HCT116 (cell line): ENCODE data around the gene ARHGAP19. TPM values are rescaled to one million over a fixed set of nuclear protein-coding genes. Genes with fewer than 3 reads are reported as not detected.
"Not testable (repeated sequence)": the region's sequence is repeated elsewhere in the genome, so short reads cannot be mapped to it uniquely, and the experiment has no call there.

Source experiments
- ATAC-seq: fragments of 200-7000 bp; cut with Tn5 transposase; 2 replicates; pipeline ENCODE4 v1.9.1; 2020; ENCODE audit warnings: mild to moderate bottlenecking, moderate library complexity
- BruUV-seq: library from RNA; stranded (reverse); fragments of 400-500 nt; replicated peaks from 2 replicates; lab custom pipeline; 2021; lab: Mats Ljungman, UMichigan
- CTCF ChIA-PET: fragments of 300-600 bp; sonication (Branson Sonifier 250); formaldehyde crosslinking; loops from one replicate; lab custom pipeline; 2021; ENCODE audit warnings: antibody characterized with exemption; lab: Charles Lee
- POLR2A ChIA-PET: fragments of 300-600, 350-600 bp; sonication (Branson Sonifier 250); formaldehyde crosslinking; loops from one replicate; lab custom pipeline; 2021; ENCODE audit warnings: antibody characterized with exemption; lab: Charles Lee
- RAD21 ChIA-PET, 2 experiments: fragments of 300-600 bp; sonication (Branson Sonifier 250); formaldehyde crosslinking; loops; one replicate each; lab custom pipeline; 2023; ENCODE audit warnings: low total read pairs in 2 of 2; ENCODE audit not compliant: uncharacterized antibody in 2 of 2, unreplicated experiment in 2 of 2, low non-redundant PET in 1 of 2; lab: Charles Lee
- DNase-seq: peaks from one replicate; pipeline ENCODE4 v3.0.0-alpha.2; 2010; ENCODE audit warnings: low read depth, low spot score
- H2AFZ ChIP-seq: fragments of 200-600 bp; shearing (Covaris generic), sonication (generic); 2 replicates; pipeline ENCODE4 v1.6.1; 2017; ENCODE audit warnings: low read depth, mixed run types, mixed read lengths, antibody characterized with exemption, low read length; ENCODE audit not compliant: poor library complexity, severe bottlenecking
- H3K27ac ChIP-seq: 2 replicates; pipeline ENCODE4 v1.5.1; 2012; ENCODE audit warnings: low read depth, low read length
- H3K27me3 ChIP-seq: fragments of 200-600 bp; sonication (generic); 2 replicates; pipeline ENCODE4 v1.6.1; 2016; ENCODE audit warnings: mixed run types, low read length, mixed read lengths; ENCODE audit not compliant: insufficient read depth
- H3K36me3 ChIP-seq, 2 experiments: fragments of 200-500 bp in 1 of 2; fragments of 200-600 bp in 1 of 2; sonication (Bioruptor generic) in 1 of 2; sonication (generic) in 1 of 2; 2 replicates each; pipeline versions ENCODE4 v1.5.1 to v1.6.1; 2014 to 2016; ENCODE audit warnings: low read length in 2 of 2, inconsistent platforms in 1 of 2, mixed read lengths in 1 of 2, mixed run types in 1 of 2; ENCODE audit not compliant: insufficient read depth in 2 of 2, control insufficient read depth in 1 of 2
- H3K4me1 ChIP-seq, 2 experiments: fragments of 200-600 bp in 1 of 2; sonication (generic) in 1 of 2; 2 replicates each; pipeline versions ENCODE4 v1.5.1 to v1.6.1; 2012 to 2017; ENCODE audit warnings: low read length in 2 of 2, inconsistent platforms in 1 of 2, mild to moderate bottlenecking in 1 of 2, mixed read lengths in 1 of 2, mixed run types in 1 of 2, moderate library complexity in 1 of 2; ENCODE audit not compliant: insufficient read depth in 2 of 2, control insufficient read depth in 1 of 2
- H3K4me2 ChIP-seq: fragments of 200-600 bp; sonication (generic); 2 replicates; pipeline ENCODE4 v1.6.1; 2017; ENCODE audit warnings: mixed run types, low read length, mixed read lengths
- H3K4me3 ChIP-seq, 2 experiments: fragments of 200-600 bp in 1 of 2; sonication (generic) in 1 of 2; replicated peaks in 1 of 2; 2 replicates each; pipeline ENCODE4 v1.5.1; 2011 to 2016; ENCODE audit warnings: low read length in 2 of 2, control low read depth in 1 of 2, low read depth in 1 of 2, mild to moderate bottlenecking in 1 of 2, mixed read lengths in 1 of 2, mixed run types in 1 of 2
- H3K79me2 ChIP-seq: fragments of 200-600 bp; sonication (generic); 2 replicates; pipeline ENCODE4 v1.6.1; 2017; ENCODE audit warnings: mild to moderate bottlenecking, mixed run types, low read length, moderate library complexity, mixed read lengths; ENCODE audit not compliant: insufficient read depth
- H3K9ac ChIP-seq: fragments of 200-600 bp; sonication (generic); 2 replicates; pipeline ENCODE4 v1.6.1; 2016; ENCODE audit warnings: low read length, mixed read lengths
- H3K9me2 ChIP-seq: fragments of 200-600 bp; sonication (generic), shearing (Covaris generic); 2 replicates; pipeline ENCODE4 v1.6.1; 2017; ENCODE audit warnings: mixed run types, mild to moderate bottlenecking, moderate library complexity; ENCODE audit not compliant: insufficient read depth
- H3K9me3 ChIP-seq, 2 experiments: fragments of 200-500 bp in 1 of 2; fragments of 200-600 bp in 1 of 2; sonication (Bioruptor generic) in 1 of 2; sonication (generic) in 1 of 2; 2 replicates each; pipeline ENCODE4 v1.6.1; 2014 to 2017; ENCODE audit warnings: low read length in 2 of 2, mixed read lengths in 2 of 2, inconsistent platforms in 1 of 2, low read depth in 1 of 2, mild to moderate bottlenecking in 1 of 2, mixed run types in 1 of 2, moderate library complexity in 1 of 2; ENCODE audit not compliant: control insufficient read depth in 1 of 2, insufficient read depth in 1 of 2
- H4K20me1 ChIP-seq: fragments of 200-600 bp; sonication (generic), shearing (Covaris generic); 2 replicates; pipeline ENCODE4 v1.6.1; 2017; ENCODE audit warnings: mixed run types, mild to moderate bottlenecking, moderate library complexity; ENCODE audit not compliant: insufficient read depth
- ATF3 ChIP-seq: IDR thresholded peaks from 2 replicates; pipeline ENCODE4 v1.6.1; 2012
- CEBPB ChIP-seq: IDR thresholded peaks from 2 replicates; pipeline ENCODE4 v1.6.1; 2012; ENCODE audit warnings: low read depth
- EGR1 ChIP-seq: IDR thresholded peaks from 2 replicates; pipeline ENCODE4 v1.6.1; 2012; ENCODE audit warnings: low read depth
- EZH2 ChIP-seq: fragments of 200-600 bp; sonication (generic); IDR thresholded peaks from 2 replicates; pipeline ENCODE4 v1.6.1; 2017; ENCODE audit warnings: antibody characterized with exemption, mixed run types
- EZH2phosphoT487 ChIP-seq: fragments of 200-600 bp; IDR thresholded peaks from 2 replicates; pipeline ENCODE4 v1.6.1; 2018; ENCODE audit warnings: antibody characterized with exemption, borderline replicate concordance
- POLR2A ChIP-seq: IDR thresholded peaks from 2 replicates; pipeline ENCODE4 v1.7.0; 2011; ENCODE audit warnings: borderline replicate concordance; ENCODE audit not compliant: insufficient read depth, insufficient read length; ENCODE audit errors: extremely low read depth
- RAD21 ChIP-seq: IDR thresholded peaks from 2 replicates; pipeline ENCODE4 v1.6.1; 2012; ENCODE audit warnings: low read depth, mild to moderate bottlenecking
- SIN3A ChIP-seq: IDR thresholded peaks from 2 replicates; pipeline ENCODE4 v1.6.1; 2012; ENCODE audit warnings: low read depth
- SP1 ChIP-seq: IDR thresholded peaks from 2 replicates; pipeline ENCODE4 v1.6.1; 2012; ENCODE audit warnings: low read depth
- SRF ChIP-seq: IDR thresholded peaks from 2 replicates; pipeline ENCODE4 v1.6.1; 2012; ENCODE audit warnings: low read depth
- YY1 ChIP-seq: IDR thresholded peaks from 2 replicates; pipeline ENCODE4 v1.6.1; 2011; ENCODE audit warnings: low read length, low read depth, moderate library complexity, mild to moderate bottlenecking; ENCODE audit not compliant: insufficient replicate concordance; ENCODE audit errors: extremely low read depth
- ZNF274 ChIP-seq: fragments of 200-500 bp; sonication (Bioruptor generic); IDR thresholded peaks from 2 replicates; pipeline ENCODE4 v1.6.1; 2014; ENCODE audit warnings: mild to moderate bottlenecking, low read depth, low read length, inconsistent platforms
- intact Hi-C: fragments of 100-400 bp; cut with micrococcal nuclease; formaldehyde crosslinking; loops from 2 replicates; pipeline ENCODE4 v1.10.0; 2022
- total RNA-seq: library from RNA; stranded (reverse); gene quantifications from one replicate; pipeline ENCODE4 v1.2.1, GENCODE V29; 2021; ENCODE audit not compliant: unreplicated experiment
- TF ChIP-seq, protein P1 (sequence below), 3 experiments: fragments of 200-600 bp in 1 of 3; sonication (generic) in 1 of 3; IDR thresholded peaks in 2 of 3; conservative IDR thresholded peaks in 1 of 3; 2 replicates each; pipeline ENCODE4 v1.5.1; 2012 to 2017; ENCODE audit warnings: low read depth in 2 of 3, low read length in 2 of 3, antibody characterized with exemption in 1 of 3, borderline replicate concordance in 1 of 3, control low read depth in 1 of 3, mild to moderate bottlenecking in 1 of 3, mixed read lengths in 1 of 3, mixed run types in 1 of 3, moderate library complexity in 1 of 3; ENCODE audit not compliant: insufficient read depth in 1 of 3
- TF ChIP-seq, protein P2 (sequence below): IDR thresholded peaks from 2 replicates; pipeline ENCODE4 v1.6.1; 2011; ENCODE audit warnings: mild to moderate bottlenecking, low read length, moderate library complexity; ENCODE audit not compliant: insufficient replicate concordance; ENCODE audit errors: extremely low read depth

Gene ARHGAP19
- total RNA-seq, 1 experiment from 2014 or later = 36.8 TPM

DNA sequence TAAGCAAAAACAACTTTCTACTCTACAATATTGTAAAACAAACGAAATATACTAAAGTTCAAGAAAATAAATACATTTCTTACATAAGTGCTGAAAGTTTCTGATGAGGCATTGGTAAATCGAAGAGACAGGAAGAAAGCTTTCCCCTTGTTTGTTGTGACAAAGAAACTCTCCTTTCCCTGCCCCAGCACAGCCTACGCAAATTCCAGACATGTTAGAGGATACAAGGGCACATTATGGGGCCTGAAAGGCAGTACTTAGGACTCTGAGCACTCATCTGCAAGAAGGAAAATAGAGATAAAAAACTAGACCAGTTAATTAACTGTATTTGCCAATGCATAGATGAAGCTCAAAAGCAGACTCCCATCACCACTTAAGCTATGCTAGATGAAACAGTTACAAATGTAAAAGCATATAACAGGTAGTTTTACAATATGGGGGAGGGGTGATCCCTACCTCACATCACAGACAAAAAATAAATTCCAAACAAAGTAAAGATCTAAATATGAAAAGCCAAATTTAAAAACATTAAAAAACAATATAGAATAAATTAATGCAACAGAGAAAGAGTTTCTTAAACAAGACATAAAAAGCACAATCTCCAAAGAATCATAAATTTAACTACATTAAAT is 21.8 kb downstream of the ARHGAP19 start (continued):
- no peak for TF ChIP-seq SP1

GRCh38 chr10:97267671-97268070 is 24.8 kb downstream of the ARHGAP19 start:
- TF ChIP-seq POLR2A (no peak), YY1 (no peak), SP1 (no peak), SRF (no peak), SIN3A (no peak), EZH2 (no peak), ZNF274 (no peak), EZH2phosphoT487 (no peak), RAD21 (no peak), ATF3 (no peak), EGR1 (no peak), CEBPB (no peak)
- TF ChIP-seq, protein P1, sequence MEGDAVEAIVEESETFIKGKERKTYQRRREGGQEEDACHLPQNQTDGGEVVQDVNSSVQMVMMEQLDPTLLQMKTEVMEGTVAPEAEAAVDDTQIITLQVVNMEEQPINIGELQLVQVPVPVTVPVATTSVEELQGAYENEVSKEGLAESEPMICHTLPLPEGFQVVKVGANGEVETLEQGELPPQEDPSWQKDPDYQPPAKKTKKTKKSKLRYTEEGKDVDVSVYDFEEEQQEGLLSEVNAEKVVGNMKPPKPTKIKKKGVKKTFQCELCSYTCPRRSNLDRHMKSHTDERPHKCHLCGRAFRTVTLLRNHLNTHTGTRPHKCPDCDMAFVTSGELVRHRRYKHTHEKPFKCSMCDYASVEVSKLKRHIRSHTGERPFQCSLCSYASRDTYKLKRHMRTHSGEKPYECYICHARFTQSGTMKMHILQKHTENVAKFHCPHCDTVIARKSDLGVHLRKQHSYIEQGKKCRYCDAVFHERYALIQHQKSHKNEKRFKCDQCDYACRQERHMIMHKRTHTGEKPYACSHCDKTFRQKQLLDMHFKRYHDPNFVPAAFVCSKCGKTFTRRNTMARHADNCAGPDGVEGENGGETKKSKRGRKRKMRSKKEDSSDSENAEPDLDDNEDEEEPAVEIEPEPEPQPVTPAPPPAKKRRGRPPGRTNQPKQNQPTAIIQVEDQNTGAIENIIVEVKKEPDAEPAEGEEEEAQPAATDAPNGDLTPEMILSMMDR (IDR thresholded peaks at IDR 0.05 in 2 of 3, conservative IDR thresholded peaks at IDR 0.05 in 1 of 3; ENCODE audit: borderline replicate concordance in 1 of 3, insufficient read depth in 1 of 3, low read depth in 2 of 3, low read length in 2 of 3) = no peak
- TF ChIP-seq, protein P2, sequence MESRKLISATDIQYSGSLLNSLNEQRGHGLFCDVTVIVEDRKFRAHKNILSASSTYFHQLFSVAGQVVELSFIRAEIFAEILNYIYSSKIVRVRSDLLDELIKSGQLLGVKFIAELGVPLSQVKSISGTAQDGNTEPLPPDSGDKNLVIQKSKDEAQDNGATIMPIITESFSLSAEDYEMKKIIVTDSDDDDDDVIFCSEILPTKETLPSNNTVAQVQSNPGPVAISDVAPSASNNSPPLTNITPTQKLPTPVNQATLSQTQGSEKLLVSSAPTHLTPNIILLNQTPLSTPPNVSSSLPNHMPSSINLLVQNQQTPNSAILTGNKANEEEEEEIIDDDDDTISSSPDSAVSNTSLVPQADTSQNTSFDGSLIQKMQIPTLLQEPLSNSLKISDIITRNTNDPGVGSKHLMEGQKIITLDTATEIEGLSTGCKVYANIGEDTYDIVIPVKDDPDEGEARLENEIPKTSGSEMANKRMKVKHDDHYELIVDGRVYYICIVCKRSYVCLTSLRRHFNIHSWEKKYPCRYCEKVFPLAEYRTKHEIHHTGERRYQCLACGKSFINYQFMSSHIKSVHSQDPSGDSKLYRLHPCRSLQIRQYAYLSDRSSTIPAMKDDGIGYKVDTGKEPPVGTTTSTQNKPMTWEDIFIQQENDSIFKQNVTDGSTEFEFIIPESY = no peak
- no peak overlapping the region for H3K4me2 ChIP-seq
- no peaks in the 10 kb centered on the region for H3K9me2 ChIP-seq
- no peaks in the 10 kb centered on the region for H4K20me1 ChIP-seq
- no TSS peak for BruUV-seq
- RAD21 ChIA-PET = no interaction called here
- H3K27me3 ChIP-seq = no peaks in the 10 kb centered on the region
- POLR2A ChIA-PET = no interaction called here
- CTCF ChIA-PET = interaction anchor here (0.9 kb wide), 1 partner anchor 11 kb away, joined by 4 read pairs; no protein-coding TSS in a partner anchor
- H3K4me1 ChIP-seq = no peaks in the 10 kb centered on the region
- intact Hi-C loops = no loop called here
- no peak overlapping the region for H3K27ac ChIP-seq
- H3K36me3 ChIP-seq = peaks cover 2 to 5% of the 10 kb centered on the region in 2 experiments; a peak in 1 of 4 replicates
- no peaks in the 10 kb centered on the region for H3K9me3 ChIP-seq
- ATAC-seq (no peak), DNase-seq (no peak)
- peaks cover 18% of the 10 kb centered on the region for H3K79me2 ChIP-seq
- no peak overlapping the region for H3K9ac ChIP-seq
- no peak overlapping the region for H3K4me3 ChIP-seq
- no peak overlapping the region for H2AFZ ChIP-seq

GRCh38 chr10:97265095-97265494 is 27.3 kb downstream of the ARHGAP19 start:
- H3K79me2 ChIP-seq, H3K4me3 ChIP-seq, H3K9ac ChIP-seq, H3K9me3 ChIP-seq, H3K36me3 ChIP-seq, ATAC-seq, POLR2A ChIA-PET, H3K4me2 ChIP-seq, CTCF ChIA-PET, H3K27me3 ChIP-seq, H4K20me1 ChIP-seq, H3K4me1 ChIP-seq, intact Hi-C loops, H3K27ac ChIP-seq, H2AFZ ChIP-seq, H3K9me2 ChIP-seq, BruUV-seq, DNase-seq: not testable (repeated sequence)
- RAD21 ChIA-PET = interaction anchor here in 1 of 2 experiments (0.6 kb wide), 1 partner anchor 624 kb away, joined by 4 read pairs; no protein-coding TSS in a partner anchor
